IMR-90 (cell line): ENCODE results near the gene SCD.

ENCODE experiments used
- BHLHE40 ChIP-seq: fragments of 150-350 bp; IDR thresholded peaks from 2 replicates; pipeline ENCODE4 v1.6.1; 2016; ENCODE audit warnings: mild to moderate bottlenecking, low read depth, low read length
- CEBPB ChIP-seq: IDR thresholded peaks from 2 replicates; pipeline ENCODE4 v1.6.1; 2012; ENCODE audit warnings: low read depth, low read length, improper control_type of control experiment
- CHD1 ChIP-seq: IDR thresholded peaks from 2 replicates; pipeline ENCODE4 v1.6.1; 2012; ENCODE audit warnings: low read depth, low read length, improper control_type of control experiment
- CTCF ChIP-seq: conservative IDR thresholded peaks from 2 replicates; pipeline ENCODE4 v1.5.1; 2012; ENCODE audit warnings: mild to moderate bottlenecking, low read depth, low read length, improper control_type of control experiment
- FOS ChIP-seq: fragments of 150-350 bp; IDR thresholded peaks from 2 replicates; pipeline ENCODE4 v1.6.1; 2016; ENCODE audit warnings: low read depth, low read length
- MAFK ChIP-seq: IDR thresholded peaks from 2 replicates; pipeline ENCODE4 v1.6.1; 2012; ENCODE audit warnings: low read depth, low read length, improper control_type of control experiment
- MAZ ChIP-seq: IDR thresholded peaks from 2 replicates; pipeline ENCODE4 v1.6.1; 2012; ENCODE audit warnings: low read depth, mild to moderate bottlenecking, low read length, improper control_type of control experiment, moderate library complexity, borderline replicate concordance
- MXI1 ChIP-seq: IDR thresholded peaks from 2 replicates; pipeline ENCODE4 v1.6.1; 2012; ENCODE audit warnings: low read depth, mild to moderate bottlenecking, low read length, moderate library complexity, borderline replicate concordance
- POLR2A ChIP-seq: IDR thresholded peaks from 2 replicates; pipeline ENCODE4 v1.6.1; 2012; ENCODE audit warnings: mild to moderate bottlenecking, low read depth, low read length
- RAD21 ChIP-seq: IDR thresholded peaks from 2 replicates; pipeline ENCODE4 v1.6.1; 2012; ENCODE audit warnings: low read length, improper control_type of control experiment
- RCOR1 ChIP-seq: IDR thresholded peaks from 2 replicates; pipeline ENCODE4 v1.6.1; 2012; ENCODE audit warnings: mild to moderate bottlenecking, low read length, improper control_type of control experiment; ENCODE audit not compliant: insufficient replicate concordance
- RFX5 ChIP-seq: IDR thresholded peaks from 2 replicates; pipeline ENCODE4 v1.8.0; 2012; ENCODE audit warnings: low read depth, mild to moderate bottlenecking, low read length, moderate library complexity
- SMC3 ChIP-seq: fragments of 150-350 bp; IDR thresholded peaks from 2 replicates; pipeline ENCODE4 v1.6.1; 2016; ENCODE audit warnings: low read depth, mild to moderate bottlenecking, antibody characterized with exemption, low read length, moderate library complexity

- TF ChIP-seq CTCF (no peak), POLR2A (no peak), MAFK (no peak), RCOR1 (no peak), FOS (no peak), RAD21 (no peak), BHLHE40 (no peak), RFX5 (no peak), SMC3 (no peak), MXI1 (no peak), CEBPB (no peak), CHD1 (no peak), MAZ (no peak)
Measured at GRCh38 chr10:100306861-100307260, 40.2 kb upstream of the SCD start.
